Endothelial cell of umbilical vein (primary cell): ENCODE results near the gene PDGFA.
"Not testable (repeated sequence)": the region's sequence is repeated elsewhere in the genome, so short reads cannot be mapped to it uniquely, and the experiment has no call there.

Source experiments
- GATA2 ChIP-seq: IDR thresholded peaks from 2 replicates; pipeline ENCODE4 v1.7.0; 2011; ENCODE audit warnings: low read depth, mild to moderate bottlenecking, moderate library complexity, mixed read lengths, low read length; ENCODE audit not compliant: insufficient read length, insufficient read depth
- TF ChIP-seq, protein P1 (sequence below), 2 donors: IDR thresholded peaks; 1 replicate in 1 of 2; 2 replicates in 1 of 2; pipeline ENCODE4 v1.5.1; 2011; ENCODE audit warnings: low read length in 2 of 2, mild to moderate bottlenecking in 2 of 2, moderate library complexity in 2 of 2, control low read depth in 1 of 2, inconsistent platforms in 1 of 2, low read depth in 1 of 2; ENCODE audit not compliant: insufficient read depth in 1 of 2; ENCODE audit errors: extremely low read depth in 1 of 2

DNA sequence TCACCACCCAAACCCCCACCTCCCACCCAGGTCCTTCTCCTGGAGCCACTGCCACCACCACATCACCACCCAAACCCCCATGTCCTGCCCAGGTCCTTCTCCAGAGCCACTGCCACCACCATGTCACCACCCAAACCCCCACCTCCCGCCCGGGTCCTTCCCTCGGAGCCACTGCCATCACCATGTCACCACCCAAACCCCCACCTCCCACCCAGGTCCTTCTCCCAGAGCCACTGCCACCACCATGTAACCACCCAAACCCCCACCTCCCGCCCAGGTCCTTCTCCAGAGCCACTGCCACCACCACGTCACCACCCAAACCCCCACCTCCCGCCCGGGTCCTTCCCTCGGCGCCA, 31.9 kb upstream of the PDGFA start:
- not testable (repeated sequence) for TF ChIP-seq GATA2
- TF ChIP-seq, protein P1, sequence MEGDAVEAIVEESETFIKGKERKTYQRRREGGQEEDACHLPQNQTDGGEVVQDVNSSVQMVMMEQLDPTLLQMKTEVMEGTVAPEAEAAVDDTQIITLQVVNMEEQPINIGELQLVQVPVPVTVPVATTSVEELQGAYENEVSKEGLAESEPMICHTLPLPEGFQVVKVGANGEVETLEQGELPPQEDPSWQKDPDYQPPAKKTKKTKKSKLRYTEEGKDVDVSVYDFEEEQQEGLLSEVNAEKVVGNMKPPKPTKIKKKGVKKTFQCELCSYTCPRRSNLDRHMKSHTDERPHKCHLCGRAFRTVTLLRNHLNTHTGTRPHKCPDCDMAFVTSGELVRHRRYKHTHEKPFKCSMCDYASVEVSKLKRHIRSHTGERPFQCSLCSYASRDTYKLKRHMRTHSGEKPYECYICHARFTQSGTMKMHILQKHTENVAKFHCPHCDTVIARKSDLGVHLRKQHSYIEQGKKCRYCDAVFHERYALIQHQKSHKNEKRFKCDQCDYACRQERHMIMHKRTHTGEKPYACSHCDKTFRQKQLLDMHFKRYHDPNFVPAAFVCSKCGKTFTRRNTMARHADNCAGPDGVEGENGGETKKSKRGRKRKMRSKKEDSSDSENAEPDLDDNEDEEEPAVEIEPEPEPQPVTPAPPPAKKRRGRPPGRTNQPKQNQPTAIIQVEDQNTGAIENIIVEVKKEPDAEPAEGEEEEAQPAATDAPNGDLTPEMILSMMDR (IDR thresholded peaks at IDR 0.05; ENCODE audit: extremely low read depth in 1 of 2, insufficient read depth in 1 of 2, low read depth in 1 of 2, low read length in 2 of 2) = not testable (repeated sequence)
